Keratinocyte (primary cell): ENCODE data around the gene RGS6.

Experiments used
- EZH2 ChIP-seq: IDR thresholded peaks from one replicate; pipeline ENCODE4 v1.6.1; 2012; ENCODE audit warnings: inconsistent platforms, mild to moderate bottlenecking, low read length, moderate library complexity
- TF ChIP-seq, protein P1 (sequence below), 3 experiments: IDR thresholded peaks in 1 of 3; conservative IDR thresholded peaks in 1 of 3; optimal IDR thresholded peaks in 1 of 3; 2 replicates in 2 of 3; 3 replicates in 1 of 3; pipeline versions ENCODE3 to v1.5.1; 2011; ENCODE audit warnings: low read length in 3 of 3, mild to moderate bottlenecking in 3 of 3, moderate library complexity in 2 of 3, control low read depth in 1 of 3, inconsistent platforms in 1 of 3; ENCODE audit not compliant: insufficient read depth in 2 of 3; ENCODE audit errors: extremely low read depth in 1 of 3

- TF ChIP-seq, protein P1, sequence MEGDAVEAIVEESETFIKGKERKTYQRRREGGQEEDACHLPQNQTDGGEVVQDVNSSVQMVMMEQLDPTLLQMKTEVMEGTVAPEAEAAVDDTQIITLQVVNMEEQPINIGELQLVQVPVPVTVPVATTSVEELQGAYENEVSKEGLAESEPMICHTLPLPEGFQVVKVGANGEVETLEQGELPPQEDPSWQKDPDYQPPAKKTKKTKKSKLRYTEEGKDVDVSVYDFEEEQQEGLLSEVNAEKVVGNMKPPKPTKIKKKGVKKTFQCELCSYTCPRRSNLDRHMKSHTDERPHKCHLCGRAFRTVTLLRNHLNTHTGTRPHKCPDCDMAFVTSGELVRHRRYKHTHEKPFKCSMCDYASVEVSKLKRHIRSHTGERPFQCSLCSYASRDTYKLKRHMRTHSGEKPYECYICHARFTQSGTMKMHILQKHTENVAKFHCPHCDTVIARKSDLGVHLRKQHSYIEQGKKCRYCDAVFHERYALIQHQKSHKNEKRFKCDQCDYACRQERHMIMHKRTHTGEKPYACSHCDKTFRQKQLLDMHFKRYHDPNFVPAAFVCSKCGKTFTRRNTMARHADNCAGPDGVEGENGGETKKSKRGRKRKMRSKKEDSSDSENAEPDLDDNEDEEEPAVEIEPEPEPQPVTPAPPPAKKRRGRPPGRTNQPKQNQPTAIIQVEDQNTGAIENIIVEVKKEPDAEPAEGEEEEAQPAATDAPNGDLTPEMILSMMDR (optimal IDR thresholded peaks at IDR 0.05 in 1 of 3, IDR thresholded peaks at IDR 0.05 in 1 of 3, conservative IDR thresholded peaks at IDR 0.05 in 1 of 3; ENCODE audit: extremely low read depth in 1 of 3, insufficient read depth in 2 of 3, low read length in 3 of 3), result no peak
- TF ChIP-seq EZH2, result no peak
Observed at GRCh38 chr14:72600551-72601330, 668.5 kb downstream of the RGS6 start.
